HG03064 (cell line): ENCODE results near the gene BMAL2.

Experiments used
- ATAC-seq: cut with Tn5 transposase; IDR thresholded peaks from one replicate; pipeline ENCODE4 v1.9.1; 2021; ENCODE audit warnings: low read depth; ENCODE audit not compliant: unreplicated experiment

Gene BMAL2

DNA sequence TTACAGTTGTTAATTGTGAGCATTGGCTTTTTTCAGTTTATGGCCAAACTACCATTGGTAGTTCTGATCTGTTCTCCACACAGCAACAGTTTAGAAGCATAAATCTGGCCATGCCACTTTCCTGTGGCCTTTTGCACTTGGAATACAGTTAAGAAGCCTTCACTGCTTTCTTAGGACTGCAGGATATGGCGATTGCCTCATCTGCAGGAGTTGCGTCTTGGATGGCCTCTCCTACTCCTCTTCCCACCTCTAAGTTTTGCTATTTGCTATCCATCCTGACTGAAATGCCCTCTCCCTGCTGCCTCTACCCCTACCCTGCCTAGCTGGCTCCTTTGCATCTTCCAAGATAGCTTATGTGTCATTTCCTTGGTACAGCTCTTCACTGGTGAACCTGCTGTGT, 12.8 kb upstream of the BMAL2 start:
- ATAC-seq = no peak

DNA sequence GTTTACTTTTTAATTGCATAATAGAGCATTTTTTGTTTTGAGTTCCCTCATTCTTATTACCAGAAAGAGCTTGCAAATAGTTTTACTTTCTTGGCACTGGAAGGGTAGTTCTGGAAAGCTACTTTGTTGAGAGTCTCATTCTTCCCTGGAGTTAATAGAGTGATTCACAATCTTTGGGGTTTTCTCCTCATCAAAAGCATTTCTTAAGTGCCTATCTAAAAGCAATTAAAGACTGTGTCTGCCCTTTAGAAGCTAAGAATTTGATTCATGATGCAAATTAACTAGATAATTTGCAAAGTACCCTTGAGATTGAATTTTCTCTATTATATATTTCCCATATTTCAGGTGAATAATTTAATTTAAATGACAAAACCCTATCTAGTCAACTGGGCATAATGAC, 8.1 kb upstream of the BMAL2 start:
- no peak for ATAC-seq

DNA sequence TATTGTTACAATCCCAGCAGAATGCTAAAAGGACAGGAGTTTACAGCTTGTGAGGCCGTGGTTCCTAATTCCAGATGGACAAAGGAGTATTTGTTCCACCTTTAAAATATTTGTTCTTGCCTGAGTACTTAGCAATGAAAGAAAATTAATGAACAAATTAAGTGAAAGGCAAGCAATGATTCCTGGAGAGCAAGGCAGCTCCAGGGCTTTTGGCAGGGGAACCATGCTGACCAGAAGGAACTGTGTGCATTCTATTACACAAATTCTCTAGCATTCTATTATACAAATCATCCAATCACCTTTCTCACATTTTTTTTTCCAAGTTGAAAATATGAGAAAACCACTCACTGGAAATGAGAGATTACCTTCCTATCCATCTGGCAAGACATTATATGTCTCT, 1.8 kb upstream of the BMAL2 start:
- no peak for ATAC-seq

DNA sequence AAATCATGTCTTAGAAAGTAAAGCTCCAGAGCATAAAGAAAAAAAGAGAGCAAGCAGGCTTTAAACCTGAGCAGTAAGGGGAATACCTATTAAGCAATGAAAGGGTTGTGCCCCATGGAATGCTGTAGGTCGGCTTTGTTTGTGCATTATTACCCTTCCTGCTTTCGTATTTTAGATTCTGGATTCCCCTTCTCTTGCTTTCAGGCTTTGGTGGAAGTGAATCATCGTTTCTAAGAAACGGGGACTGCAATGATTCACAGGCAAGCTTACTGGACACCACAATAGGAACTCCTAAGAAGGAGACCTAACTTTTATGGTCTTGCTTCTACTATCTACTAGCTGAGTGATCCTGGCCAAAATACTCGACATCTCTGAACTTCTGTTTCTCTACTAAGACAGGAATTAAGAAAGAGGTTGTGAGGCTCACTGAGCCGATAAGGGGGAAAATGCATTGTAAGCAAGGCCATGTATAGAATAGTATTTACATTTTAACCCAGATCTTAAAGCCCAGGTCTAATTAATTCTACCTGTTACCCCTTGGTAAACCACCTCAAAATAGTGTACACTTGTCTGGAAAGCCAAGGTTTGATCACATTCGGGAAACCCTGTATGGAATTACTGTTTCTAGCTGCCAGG, 1.2 kb upstream of the BMAL2 start:
- ATAC-seq = no peak

DNA sequence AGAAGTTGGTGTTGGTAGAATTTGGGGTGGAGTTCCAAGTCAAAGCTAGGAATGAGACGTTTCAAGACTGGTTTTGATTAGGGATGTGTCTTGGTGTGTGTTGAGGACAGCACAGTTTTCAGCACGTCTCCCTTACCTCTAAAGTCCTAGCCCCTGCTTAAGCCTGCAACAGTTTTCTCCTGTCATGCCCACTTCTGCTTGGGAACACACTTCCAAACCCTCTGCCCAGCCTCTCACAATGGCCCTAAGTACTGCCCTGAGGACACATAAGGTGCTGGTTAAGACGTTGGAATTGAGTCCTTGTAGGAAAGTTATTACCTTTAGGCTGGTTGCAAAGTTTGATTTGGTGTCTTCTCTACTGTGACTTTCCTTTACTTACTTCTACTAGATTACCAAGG, 710 bp upstream of the BMAL2 start:
- ATAC-seq = no peak

DNA sequence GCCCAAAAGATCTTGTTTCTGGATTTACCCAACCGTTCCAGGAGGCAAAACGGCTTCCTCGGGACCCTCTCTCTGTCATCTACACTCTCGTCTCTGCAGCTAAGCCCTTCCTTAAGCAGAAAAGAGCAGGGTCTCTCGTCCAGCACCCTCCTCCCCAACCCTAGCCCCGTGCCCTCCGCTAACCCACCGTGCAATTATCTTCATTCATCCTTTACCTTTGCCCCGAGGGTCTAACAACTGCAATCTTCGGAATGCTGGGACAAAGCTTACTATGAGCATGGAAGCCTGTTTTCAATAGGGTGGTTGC, 276 bp upstream of the BMAL2 start:
- no peak for ATAC-seq

DNA sequence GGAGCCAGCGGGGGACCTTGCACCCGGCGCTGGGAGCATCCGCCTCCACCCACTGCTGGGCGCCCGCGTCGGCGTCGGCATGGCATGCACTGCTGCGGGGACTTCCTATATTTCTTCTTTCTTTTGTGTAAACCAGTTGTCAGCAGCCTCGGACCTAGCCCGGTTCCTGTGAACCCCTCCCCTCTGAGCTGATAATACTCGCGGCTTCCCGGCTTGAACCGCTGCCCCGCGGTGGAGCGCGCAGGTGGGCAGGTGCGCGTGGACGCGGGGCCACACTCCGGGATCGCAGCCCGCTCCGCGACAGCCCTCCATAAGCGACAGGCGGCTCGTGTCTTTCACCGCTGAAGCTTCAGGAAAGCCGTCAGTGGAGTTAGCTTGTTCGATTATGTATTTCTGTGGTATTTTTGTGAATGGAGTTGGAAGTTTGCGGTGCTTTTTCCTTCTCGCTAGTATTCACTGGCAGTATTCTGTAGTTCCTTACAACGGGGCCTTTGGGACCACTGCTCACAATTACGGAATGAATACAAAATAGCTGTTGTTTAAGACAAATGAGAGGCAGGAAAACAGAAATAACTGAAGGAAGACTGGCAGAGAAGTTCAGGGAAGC, 870 bp downstream of the BMAL2 start:
- peak; percentile 22 for ATAC-seq

DNA sequence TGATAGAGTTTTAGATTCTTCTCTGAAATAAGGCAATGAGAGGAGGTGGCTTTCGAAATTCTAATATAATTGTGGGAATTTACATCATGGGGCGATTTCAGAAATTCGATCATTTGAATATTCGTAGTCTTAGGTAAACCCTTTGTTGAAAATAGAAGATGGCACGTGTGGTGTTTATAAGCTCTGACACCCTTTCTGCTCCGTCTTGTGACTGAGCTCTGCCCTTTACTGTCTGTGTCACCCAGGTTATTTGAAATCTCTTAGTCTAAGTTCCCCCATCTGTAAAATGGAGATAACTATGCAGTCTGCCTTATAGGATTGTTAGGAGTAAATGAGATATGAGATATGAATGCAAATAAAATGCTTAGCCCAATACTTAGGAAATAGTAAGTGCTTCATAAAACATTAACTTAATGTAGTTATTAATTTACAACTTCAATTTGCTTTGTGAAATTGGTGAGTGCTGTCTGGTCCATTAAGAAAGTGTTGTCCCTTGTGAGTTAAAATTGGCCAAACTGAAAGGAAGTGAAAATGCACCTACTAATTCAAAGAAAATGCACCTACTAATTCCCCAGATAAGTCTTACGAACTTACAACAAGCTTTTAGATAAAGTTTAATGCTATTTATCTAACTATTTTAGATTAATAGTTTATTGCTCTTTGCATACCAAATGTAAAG, 1.5 kb downstream of the BMAL2 start:
- ATAC-seq = no peak

DNA sequence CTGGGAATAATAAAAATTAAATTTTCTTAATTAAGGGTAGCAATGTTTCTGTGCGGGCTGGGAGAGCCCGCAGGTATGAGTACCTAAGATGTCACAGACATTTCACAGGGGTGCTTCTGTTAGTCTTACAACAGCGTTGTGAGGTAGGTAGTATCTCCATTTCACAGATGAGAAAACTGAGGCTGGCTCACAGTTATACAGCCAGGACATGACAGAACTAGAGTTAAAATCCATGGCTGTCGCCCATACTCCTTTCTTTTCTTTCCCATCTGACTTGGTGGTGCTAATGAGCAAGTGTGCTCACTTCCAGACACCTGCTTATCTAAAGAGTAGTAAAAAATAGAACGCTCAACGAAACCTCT, 2.1 kb downstream of the BMAL2 start:
- no peak for ATAC-seq

DNA sequence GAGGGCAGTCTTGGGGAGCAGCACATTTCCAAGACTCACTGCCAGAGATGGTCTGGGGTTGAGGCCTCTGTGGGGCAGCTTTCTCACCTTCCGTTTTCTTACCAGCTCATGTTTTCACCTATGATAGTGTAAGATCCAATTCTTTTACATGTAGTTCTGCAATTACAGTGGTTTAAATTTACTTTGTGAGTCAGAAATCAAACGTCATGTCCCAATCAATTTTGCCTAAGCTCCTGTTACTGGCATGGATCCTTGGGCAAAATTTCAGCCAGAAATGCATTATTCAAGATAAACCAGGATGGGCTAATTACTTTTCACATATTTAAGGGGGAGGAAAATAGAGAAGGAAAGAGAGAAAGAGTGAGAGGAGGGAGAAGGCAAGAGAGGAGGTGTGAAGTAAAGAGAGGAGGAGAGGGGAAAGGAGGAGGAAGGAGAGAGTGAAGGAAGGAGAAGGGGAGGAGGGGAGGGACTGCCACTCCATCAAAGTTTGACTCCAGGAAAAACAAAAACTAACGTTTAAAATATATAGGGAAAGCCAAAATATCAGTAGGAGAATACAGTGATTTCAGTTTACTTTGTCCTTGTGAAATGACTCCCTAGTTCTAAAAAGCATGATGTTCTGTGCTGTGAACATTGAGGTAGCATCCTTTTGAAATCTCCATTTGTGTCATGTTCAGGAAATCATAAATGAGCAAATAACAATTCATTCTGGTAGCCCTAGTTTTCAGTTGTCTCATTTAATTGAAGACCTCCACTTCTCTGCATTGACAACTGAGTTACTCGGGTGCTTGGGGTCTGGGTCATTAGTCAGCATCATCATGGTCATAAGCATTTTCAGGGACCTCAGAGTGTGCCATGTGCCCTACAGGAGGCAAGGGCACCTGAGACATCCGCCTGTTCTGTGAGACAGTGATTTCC, 3.0 kb downstream of the BMAL2 start:
- no peak for ATAC-seq

DNA sequence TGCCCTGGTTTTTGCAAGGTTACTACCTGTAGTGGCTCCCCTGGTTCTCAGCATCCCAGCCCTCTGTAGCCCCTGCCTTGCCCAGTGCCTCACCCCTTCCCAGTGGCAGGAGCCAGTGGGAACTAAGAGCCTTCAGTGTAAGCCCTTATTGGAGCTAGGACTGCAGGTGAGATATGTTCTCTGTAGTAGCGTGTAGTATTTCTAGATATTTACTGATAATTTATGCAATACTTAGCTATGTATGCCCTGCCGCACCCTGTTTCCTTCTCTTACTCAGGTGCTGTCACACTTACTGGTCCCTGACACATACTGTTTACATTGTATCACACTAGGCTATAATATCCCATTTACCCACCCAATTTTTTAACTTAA, 3.6 kb downstream of the BMAL2 start:
- no peak for ATAC-seq

DNA sequence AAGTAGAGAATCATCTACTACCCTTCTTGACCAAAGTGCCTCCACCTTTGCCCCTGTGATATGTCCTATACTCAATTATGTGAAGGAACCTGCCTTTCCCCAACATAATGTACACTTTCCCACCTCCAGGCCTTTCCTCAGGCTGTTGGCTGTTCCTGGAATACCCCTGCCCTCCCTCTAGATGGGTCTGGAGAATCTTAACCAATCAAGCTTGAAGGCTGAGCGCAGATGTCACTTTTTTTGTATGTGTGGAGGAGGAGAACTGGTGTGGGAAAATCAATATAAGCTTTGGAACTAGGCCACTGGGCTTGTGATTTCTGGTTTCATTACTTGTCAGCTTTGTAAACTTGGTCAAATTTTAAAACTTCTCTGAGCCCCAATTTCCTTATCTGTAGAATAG, 4.7 kb downstream of the BMAL2 start:
- ATAC-seq = no peak

DNA sequence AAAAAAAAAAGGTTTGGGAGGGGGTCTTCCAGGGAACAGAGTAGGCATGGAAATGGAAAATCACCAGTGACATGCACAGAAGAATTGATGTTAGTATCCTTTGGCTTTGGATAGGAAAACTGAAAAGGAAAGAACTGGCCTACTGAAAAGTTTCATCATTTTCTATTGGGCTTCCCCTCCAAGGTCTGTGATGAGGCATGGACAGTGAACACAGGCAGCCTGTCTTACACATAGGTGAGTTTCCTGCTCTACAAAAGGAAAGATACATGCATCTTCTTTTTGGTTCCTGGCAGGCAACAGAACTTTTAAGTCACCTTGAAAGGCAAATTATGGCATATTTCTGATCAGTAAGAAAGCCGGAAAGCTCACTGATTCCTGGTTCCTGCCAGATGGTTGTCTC, 5.8 kb downstream of the BMAL2 start:
- no peak for ATAC-seq

DNA sequence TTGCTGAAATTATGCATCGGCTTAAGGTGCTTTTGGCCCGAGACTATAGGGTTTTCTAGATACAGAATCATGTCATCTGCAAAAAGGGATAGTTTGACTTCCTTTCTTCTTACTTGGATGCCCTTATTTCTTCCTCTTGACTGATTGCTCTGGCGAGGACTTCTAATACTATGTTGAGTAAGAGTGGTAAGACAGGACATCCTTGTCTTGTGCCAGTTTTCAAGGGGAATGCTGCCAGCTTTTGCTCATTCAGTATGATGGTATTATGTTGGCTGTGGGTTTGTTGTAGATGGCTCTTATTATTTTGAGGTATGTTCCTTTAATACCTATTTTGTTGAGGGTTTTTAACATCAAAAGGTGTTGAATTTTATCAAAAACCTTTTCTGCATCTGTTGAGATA, 8.3 kb downstream of the BMAL2 start:
- no peak for ATAC-seq

DNA sequence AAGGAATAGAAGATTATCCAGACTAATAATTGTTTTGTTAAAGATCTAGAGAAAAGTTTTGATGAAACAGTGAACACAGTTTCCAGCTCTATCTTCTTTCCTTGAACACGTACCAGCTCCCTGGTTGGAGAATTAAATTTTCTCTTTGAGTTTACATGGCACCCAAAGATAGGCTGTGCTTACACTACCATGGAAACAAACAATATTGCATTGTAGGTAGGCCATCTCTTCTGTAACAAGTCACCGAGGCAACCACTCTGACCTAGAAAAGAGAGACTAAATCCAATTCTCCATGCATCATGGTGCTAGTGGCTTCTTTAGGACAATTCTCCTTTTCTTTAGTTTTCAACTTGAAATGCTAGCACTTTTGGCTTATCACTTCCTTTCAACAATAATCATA, 9.9 kb downstream of the BMAL2 start:
- ATAC-seq = no peak

DNA sequence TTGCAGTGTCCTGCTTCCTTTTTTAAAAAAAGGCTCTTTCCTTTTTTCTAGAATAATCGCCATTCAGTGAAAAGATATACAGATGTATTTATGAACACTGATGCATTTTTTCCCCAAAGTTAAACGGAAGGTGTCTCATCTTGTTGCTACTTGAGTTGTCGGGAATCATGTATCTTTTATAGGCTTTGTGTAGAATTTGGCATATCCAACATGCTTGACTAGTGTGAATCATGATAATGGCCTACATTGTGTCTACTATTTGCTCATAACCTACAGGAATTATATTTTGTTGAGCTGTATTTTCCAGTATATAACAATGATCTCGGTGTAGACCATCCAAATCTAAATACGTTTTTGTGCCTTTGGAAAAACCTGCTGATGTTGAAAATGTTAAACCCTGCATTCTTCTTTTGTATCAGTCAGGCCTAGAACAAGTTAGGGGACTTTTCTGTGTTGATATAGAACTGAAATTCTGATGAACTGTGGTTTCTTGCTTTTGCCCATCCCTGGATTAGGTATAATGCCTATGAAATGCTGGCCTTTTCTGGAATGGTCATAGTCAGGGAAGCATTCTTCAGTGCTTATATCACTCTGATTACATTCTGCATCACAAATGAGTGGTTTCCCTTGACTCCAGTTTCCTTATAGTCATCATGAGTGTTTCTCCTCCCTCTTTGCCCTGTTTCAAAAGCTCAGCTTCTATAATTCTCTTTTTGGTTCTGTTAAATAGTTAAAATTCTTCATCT, 10.8 kb downstream of the BMAL2 start:
- no peak for ATAC-seq

DNA sequence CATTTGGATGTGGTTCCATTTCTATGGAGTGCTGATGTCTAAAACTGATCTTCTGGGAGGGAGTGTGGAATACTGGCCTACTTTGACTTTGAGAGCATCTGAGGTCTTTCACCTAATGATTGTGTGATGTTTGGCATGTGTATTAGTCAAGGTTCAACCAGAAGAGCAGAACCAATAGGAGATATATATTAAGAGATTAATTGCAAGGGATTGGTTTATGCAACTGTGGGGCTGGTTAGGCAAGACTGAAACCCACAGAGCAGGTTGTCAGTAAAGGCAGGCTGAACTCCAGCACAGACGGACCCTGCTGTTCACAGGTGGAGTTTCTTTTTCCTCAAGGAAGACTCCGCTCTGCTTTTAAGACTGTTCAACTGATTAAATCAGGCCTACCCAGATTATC, 11.6 kb downstream of the BMAL2 start:
- ATAC-seq = no peak

DNA sequence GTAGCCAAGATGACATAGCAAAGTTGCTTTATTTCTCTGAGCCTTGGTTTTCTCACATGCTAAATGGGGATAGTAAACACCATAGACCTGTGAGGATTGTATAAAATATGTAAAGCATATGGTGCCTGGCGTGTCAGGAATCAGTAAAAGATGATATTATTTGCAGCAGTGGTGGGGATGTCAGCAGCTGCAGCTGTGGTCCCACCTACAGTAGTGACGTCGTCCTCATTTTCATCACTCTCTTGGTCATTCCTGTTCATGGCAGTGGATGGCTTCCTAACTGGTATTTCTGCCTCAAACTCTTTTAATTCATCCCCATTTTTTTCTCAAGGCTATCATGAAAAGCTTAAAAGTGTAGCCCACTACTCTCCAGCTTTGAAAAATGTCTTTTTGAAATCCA, 12.1 kb downstream of the BMAL2 start:
- no peak for ATAC-seq

DNA sequence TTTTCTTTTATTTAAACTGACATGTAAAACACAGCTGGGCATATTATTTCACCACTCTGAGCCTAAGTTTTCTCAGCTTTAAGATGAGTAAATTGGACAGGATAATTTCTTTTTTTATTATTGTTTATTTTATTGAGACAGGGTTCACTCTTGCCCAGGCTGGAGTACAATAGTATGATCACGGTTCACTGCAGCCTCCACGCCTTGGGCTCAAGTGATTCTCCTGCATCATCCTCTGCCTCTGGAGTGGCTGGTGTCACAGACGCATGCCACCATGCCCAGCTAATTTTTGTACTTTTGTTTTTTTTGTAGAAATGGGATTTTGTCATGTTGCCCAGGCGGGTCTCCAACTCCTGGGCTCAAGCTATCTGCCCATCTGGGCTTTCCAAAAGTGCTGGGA, 12.7 kb downstream of the BMAL2 start:
- ATAC-seq = no peak

DNA sequence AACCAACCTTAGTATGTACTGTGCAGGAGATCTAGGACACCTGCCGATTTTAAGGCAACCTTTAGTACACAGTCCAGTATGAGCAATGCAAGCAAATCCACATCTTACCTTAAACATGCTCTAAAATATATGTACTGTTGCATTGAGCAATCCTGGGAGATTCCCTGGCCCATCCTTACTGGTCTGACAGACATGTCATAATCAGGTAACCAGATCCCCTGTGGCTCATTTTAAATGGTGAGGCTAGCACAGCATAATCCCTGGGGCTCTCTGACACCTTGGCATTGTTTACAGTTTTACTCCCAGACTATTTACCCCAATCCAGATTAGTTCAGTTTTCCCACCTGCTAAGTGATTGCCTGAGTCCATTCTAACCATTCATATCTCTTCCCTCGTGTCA, 15.1 kb downstream of the BMAL2 start:
- ATAC-seq = no peak

DNA sequence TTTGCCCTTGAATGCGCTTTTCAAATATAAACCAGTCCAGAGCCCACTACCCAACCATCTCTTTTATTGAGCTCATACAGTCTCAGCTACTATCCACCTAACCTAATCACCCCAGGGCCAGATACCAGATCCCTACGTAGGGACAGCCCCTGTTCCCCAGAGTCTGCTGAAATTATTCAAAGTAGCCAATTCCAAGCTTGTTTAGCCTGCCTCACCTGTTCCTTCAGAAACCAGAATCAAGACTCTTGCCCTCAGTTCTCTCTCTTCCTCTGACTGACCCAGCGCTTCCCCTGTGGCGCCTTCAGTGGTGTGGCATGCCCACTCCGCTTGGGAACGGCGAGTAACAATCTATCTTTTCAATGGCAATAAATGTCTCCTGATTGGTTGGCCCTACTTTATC, 18.8 kb downstream of the BMAL2 start:
- ATAC-seq = no peak
